Measurements from ENCODE around the gene UBE3C. TPM values are rescaled to one million over a fixed set of nuclear protein-coding genes. Genes with fewer than 3 reads are reported as not detected.

The UBE3C gene
- total and polyA plus RNA-seq, 2 of the 13 experiments (the other 11 are each of a cell fraction or from before 2014, with no cell fraction given): 27.0 to 48.2 TPM

- peaks cover 84% of the 10 kb centered on the region for H3K79me2 ChIP-seq (ENCODE audit: insufficient read depth, low read length)
- in situ Hi-C loops (cut with HindIII; ENCODE audit: extremely low pct_ligation_motif_present, low pct_unique_long_range_greater_than_20kb) (no loop called here), intact Hi-C loops (cut with micrococcal nuclease; ENCODE audit: unreplicated experiment) (no loop called here)
- no peak overlapping the region for H3K4me3 ChIP-seq (replicated peaks in 1 of 3; ENCODE audit: insufficient read depth in 1 of 3, low read depth in 2 of 3, low read length in 3 of 3)
- ChIA-PET CTCF (ENCODE audit: low intra/inter-chr PET ratio, low total read pairs) (no interaction called here), POLR2A (no interaction called here)
- H3K9me3 ChIP-seq (ENCODE audit: low read length): no peaks in the 10 kb centered on the region
- peaks cover 0 to 6% of the 10 kb centered on the region in 2 experiments; a peak in 2 of 5 replicates for H3K36me3 ChIP-seq (replicated peaks in 1 of 2; ENCODE audit: control insufficient read depth in 1 of 2, insufficient read depth in 2 of 2, low read length in 2 of 2)
- no peak for FAIRE-seq
- no peak for ATAC-seq
- H3K4me1 ChIP-seq (ENCODE audit: insufficient read depth, low read length): peaks cover 2% of the 10 kb centered on the region
- H3K27me3 ChIP-seq (ENCODE audit: control insufficient read depth in 1 of 2, insufficient read depth in 2 of 2, low read length in 2 of 2): no peaks in the 10 kb centered on the region
- TF ChIP-seq HMGXB3 (CRISPR knock-in tag; IDR thresholded peaks at IDR 0.05; ENCODE audit: borderline replicate concordance): no peak
- TF ChIP-seq MAFK (conservative IDR thresholded peaks at IDR 0.05 in 1 of 2, IDR thresholded peaks at IDR 0.05 in 1 of 2; ENCODE audit: low read length in 2 of 2): no peak
- no peak for TF ChIP-seq KLF15 (CRISPR knock-in tag; IDR thresholded peaks at IDR 0.05; ENCODE audit: borderline replicate concordance)
- TF ChIP-seq ZNF709 (CRISPR knock-in tag; IDR thresholded peaks at IDR 0.05): no peak
- no peak for TF ChIP-seq RELA (CRISPR knock-in tag; IDR thresholded peaks at IDR 0.05)
- TF ChIP-seq ZNF230 (CRISPR knock-in tag; IDR thresholded peaks at IDR 0.05): no peak
- TF ChIP-seq NFKB2 (CRISPR knock-in tag; IDR thresholded peaks at IDR 0.05; ENCODE audit: borderline replicate concordance): no peak
- no peak for TF ChIP-seq HCFC1 (IDR thresholded peaks at IDR 0.05; ENCODE audit: low read depth, low read length)
- no peak for TF ChIP-seq MTERF4 (CRISPR knock-in tag; IDR thresholded peaks at IDR 0.05)
- TF ChIP-seq CHD2 (IDR thresholded peaks at IDR 0.05; ENCODE audit: low read depth, low read length): no peak
- TF ChIP-seq, protein P1, sequence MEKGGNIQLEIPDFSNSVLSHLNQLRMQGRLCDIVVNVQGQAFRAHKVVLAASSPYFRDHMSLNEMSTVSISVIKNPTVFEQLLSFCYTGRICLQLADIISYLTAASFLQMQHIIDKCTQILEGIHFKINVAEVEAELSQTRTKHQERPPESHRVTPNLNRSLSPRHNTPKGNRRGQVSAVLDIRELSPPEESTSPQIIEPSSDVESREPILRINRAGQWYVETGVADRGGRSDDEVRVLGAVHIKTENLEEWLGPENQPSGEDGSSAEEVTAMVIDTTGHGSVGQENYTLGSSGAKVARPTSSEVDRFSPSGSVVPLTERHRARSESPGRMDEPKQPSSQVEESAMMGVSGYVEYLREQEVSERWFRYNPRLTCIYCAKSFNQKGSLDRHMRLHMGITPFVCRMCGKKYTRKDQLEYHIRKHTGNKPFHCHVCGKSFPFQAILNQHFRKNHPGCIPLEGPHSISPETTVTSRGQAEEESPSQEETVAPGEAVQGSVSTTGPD (CRISPR knock-in tag; IDR thresholded peaks at IDR 0.05): no peak
- no peak for TF ChIP-seq ZSCAN20 (CRISPR knock-in tag; IDR thresholded peaks at IDR 0.05; ENCODE audit: borderline replicate concordance)
- no peak for TF ChIP-seq ZNF670 (CRISPR knock-in tag; IDR thresholded peaks at IDR 0.05; ENCODE audit: borderline replicate concordance)
- no peak for TF ChIP-seq SMAD9 (CRISPR knock-in tag; IDR thresholded peaks at IDR 0.05)
- TF ChIP-seq GATAD2A (CRISPR knock-in tag; IDR thresholded peaks at IDR 0.05): no peak
- no peak overlapping the region for H3K4me2 ChIP-seq (ENCODE audit: low read depth, low read length)
- H2AFZ ChIP-seq (ENCODE audit: low read length): no peak overlapping the region
- 87% methylated on average over 4 of the region's 4 CpGs for WGBS (ENCODE audit: low lambda C conversion rate)
- BruUV-seq (replicated peaks): no TSS peak
- H3K27ac ChIP-seq (ENCODE audit: extremely low read length, insufficient read depth, low read length): no peak overlapping the region
- no peak overlapping the region for H3K9ac ChIP-seq (ENCODE audit: insufficient read depth, low read depth, low read length)
- H4K20me1 ChIP-seq (ENCODE audit: insufficient read depth, low read length): peaks cover 13% of the 10 kb centered on the region
- DNase-seq (ENCODE audit: low spot score): no peak
Observed at GRCh38 chr7:157158400-157158799, 19.7 kb downstream of the UBE3C start.

All from HepG2 (cell line).